T-cell (primary cell): ENCODE data around the gene FTO. TPM values are rescaled to one million over a fixed set of nuclear protein-coding genes. Genes with fewer than 3 reads are reported as not detected.

ENCODE experiments used
- ATAC-seq, 4 experiments: fragments of 200-7000 bp in 3 of 4; fragments of 150-1000 bp in 1 of 4; cut with Tn5 transposase; replicated peaks in 1 of 4; 1 replicate in 3 of 4; 2 replicates in 1 of 4; pipeline ENCODE4 v1.10.0; 2021; ENCODE audit warnings: moderate library complexity in 3 of 4, mild to moderate bottlenecking in 2 of 4, moderate number of reproducible peaks in 1 of 4
- CTCF ChIA-PET, 2 donors: fragments of 300-600 bp; sonication (Branson Sonifier 250); formaldehyde crosslinking; loops; one replicate each; lab custom pipeline; 2022; ENCODE audit warnings: antibody characterized with exemption in 2 of 2; lab: Charles Lee
- POLR2A ChIA-PET, 2 donors: fragments of 300-600 bp; sonication (Branson Sonifier 250); formaldehyde crosslinking; loops; one replicate each; lab custom pipeline; 2022; ENCODE audit warnings: antibody characterized with exemption in 2 of 2; lab: Charles Lee
- DNase-seq, 35 experiments: peaks; one replicate each; pipeline versions ENCODE4 v3.0.0 to v3.0.0-alpha.2; 2013 to 2023
- H3K27ac ChIP-seq: one replicate; pipeline ENCODE4 v1.5.1; 2013; ENCODE audit warnings: low read length
- H3K27me3 ChIP-seq, 2 experiments: replicated peaks in 1 of 2; 1 replicate in 1 of 2; 2 replicates in 1 of 2; pipeline versions ENCODE4 v1.6.1 to v1.7.0; 2013; ENCODE audit warnings: low read length in 1 of 2, mixed read lengths in 1 of 2; ENCODE audit not compliant: control insufficient read depth in 2 of 2, insufficient read depth in 2 of 2; ENCODE audit errors: extremely low read depth in 1 of 2
- H3K36me3 ChIP-seq, 2 donors: 1 replicate in 1 of 2; 2 replicates in 1 of 2; pipeline versions ENCODE4 v1.6.1 to v1.7.0; 2013; ENCODE audit warnings: low read length in 1 of 2; ENCODE audit not compliant: control insufficient read depth in 2 of 2, insufficient read depth in 1 of 2; ENCODE audit errors: extremely low read depth in 1 of 2
- H3K4me1 ChIP-seq, 2 experiments: 1 replicate in 1 of 2; 2 replicates in 1 of 2; pipeline versions ENCODE4 v1.6.1 to v1.7.0; 2013; ENCODE audit warnings: low read length in 2 of 2, mixed read lengths in 1 of 2; ENCODE audit not compliant: insufficient read depth in 2 of 2, control insufficient read depth in 1 of 2; ENCODE audit errors: extremely low read depth in 1 of 2
- H3K4me3 ChIP-seq, 2 donors: 1 replicate in 1 of 2; 2 replicates in 1 of 2; pipeline versions ENCODE4 v1.5.1 to v1.7.0; 2013; ENCODE audit warnings: mild to moderate bottlenecking in 2 of 2, low read length in 1 of 2, moderate library complexity in 1 of 2; ENCODE audit not compliant: control insufficient read depth in 1 of 2; ENCODE audit errors: extremely low read depth in 1 of 2
- H3K9me3 ChIP-seq: 2 replicates; pipeline ENCODE4 v1.7.0; 2013
- H3K27ac Mint-ChIP-seq, 2 donors: one replicate each; pipeline ENCODE4 v1.8.0; 2020 to 2021; ENCODE audit warnings: mild to moderate bottlenecking in 2 of 2, mixed read lengths in 2 of 2
- H3K27me3 Mint-ChIP-seq, 2 donors: one replicate each; pipeline ENCODE4 v1.8.0; 2021 to 2022; ENCODE audit warnings: mixed read lengths in 2 of 2
- H3K36me3 Mint-ChIP-seq: one replicate; pipeline ENCODE4 v1.8.0; 2021; ENCODE audit warnings: mixed read lengths
- H3K4me1 Mint-ChIP-seq, 3 donors: one replicate each; pipeline ENCODE4 v1.8.0; 2020 to 2022; ENCODE audit warnings: mixed read lengths in 3 of 3, mild to moderate bottlenecking in 1 of 3
- H3K4me3 Mint-ChIP-seq, 3 donors: one replicate each; pipeline ENCODE4 v1.8.0; 2020 to 2022; ENCODE audit warnings: mild to moderate bottlenecking in 3 of 3, mixed read lengths in 3 of 3, moderate library complexity in 3 of 3
- H3K9me3 Mint-ChIP-seq, 3 donors: one replicate each; pipeline ENCODE4 v1.8.0; 2020 to 2022; ENCODE audit warnings: mixed read lengths in 3 of 3
- WGBS: methylation state at CpG from one replicate; pipeline ENCODE4 v1.1.5; 2013; ENCODE audit warnings: missing lambda C conversion rate; ENCODE audit not compliant: insufficient coverage; 5-methylcytosine and 5-hydroxymethylcytosine counted together
- total RNA-seq, 35 experiments: library from RNA in 6 of 35; stranded (reverse) in 6 of 35; fragments of 120-200 nt in 1 of 35; gene quantifications; one replicate each; pipeline versions ENCODE4 v1.2.1 to v1.2.4 and lab custom pipeline; 2013 to 2026

Gene FTO
- total RNA-seq, 5 donors from 2014 or later (not counting 1 experiment from before 2014, with no cell fraction given): 44.7 to 69.0 (median 46.0) TPM

DNA sequence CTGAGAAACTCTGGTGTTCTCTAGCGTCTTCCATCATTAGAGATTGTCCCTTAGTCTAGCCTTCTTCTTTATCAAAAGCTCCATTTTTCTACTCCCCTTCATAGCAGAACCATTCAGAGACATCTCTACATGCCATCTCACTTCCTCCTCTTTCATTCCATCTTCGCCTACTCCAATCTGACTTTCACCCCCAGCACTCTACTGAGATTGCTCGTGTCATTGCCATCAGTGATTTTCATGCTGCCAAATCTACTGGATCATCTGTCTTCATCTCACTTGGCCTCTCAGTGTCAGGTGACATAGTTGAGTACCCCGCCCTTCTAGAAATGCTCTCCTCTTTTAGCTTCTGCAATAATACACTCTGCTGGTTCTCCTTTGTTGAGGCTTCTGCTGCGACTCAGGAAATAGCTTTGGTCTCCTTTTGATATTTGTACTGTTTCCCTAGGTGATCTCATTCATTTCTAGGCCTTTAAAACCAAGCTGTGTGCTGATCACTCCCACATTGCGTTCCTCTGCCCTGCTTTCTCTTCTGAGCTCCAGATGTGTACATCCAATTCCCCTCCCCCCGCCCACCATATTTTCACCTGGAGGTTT is 119.1 kb downstream of the FTO start:
- ATAC-seq: peak; percentile 93 to 99 (median 97)
- ChIA-PET CTCF (interaction anchor here (0.5 to 2.3 kb wide), 11 partner anchors 9 to 1131 kb away, joined by 3 to 15 read pairs (median 3); partner anchors contain the start of genes FTO (in 1 of the 2) and RPGRIP1L (in 1 of the 2)), POLR2A (no interaction called here)
- no peak overlapping the region for H3K4me3 ChIP-seq
- Mint-ChIP-seq H3K27ac (no peak overlapping the region), H3K4me3 (no peak overlapping the region), H3K36me3 (peaks cover 23% of the 10 kb centered on the region), H3K9me3 (no peaks in the 10 kb centered on the region), H3K27me3 (no peaks in the 10 kb centered on the region), H3K4me1 (peaks cover 6 to 14% (median 13%) of the 10 kb centered on the region in 3 donors)
- peaks cover 6 to 12% of the 10 kb centered on the region in 2 experiments for H3K4me1 ChIP-seq
- H3K9me3 ChIP-seq: no peaks in the 10 kb centered on the region
- H3K27ac ChIP-seq: no peak overlapping the region
- no peaks in the 10 kb centered on the region for H3K27me3 ChIP-seq
- peaks cover 0 to 16% of the 10 kb centered on the region in 2 donors for H3K36me3 ChIP-seq
- DNase-seq: peak in 29 of 35 experiments; percentile 0 to 49 (median 18)
- WGBS: 64% methylated on average over 6 of the region's 7 CpGs

DNA sequence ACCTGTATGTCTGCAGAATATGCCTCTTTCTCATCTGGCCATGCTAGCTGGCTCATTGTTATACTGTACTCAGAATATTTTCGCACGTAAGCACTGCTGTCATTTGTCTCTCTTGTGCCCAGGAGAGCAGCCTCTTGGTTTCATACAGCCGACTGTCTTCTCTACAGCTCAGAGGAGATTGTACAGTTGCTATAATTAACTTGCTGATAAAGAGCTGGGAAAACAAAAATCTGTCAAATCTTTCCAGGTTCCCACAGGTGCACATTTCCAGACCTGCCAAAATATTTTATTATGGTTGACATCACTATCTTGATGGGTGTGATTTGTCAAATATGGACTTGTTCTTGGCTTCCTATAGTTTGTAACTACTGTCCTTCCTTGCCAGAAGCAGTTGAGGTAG is 122.7 kb downstream of the FTO start:
- ChIA-PET CTCF (no interaction called here), POLR2A (no interaction called here)
- Mint-ChIP-seq H3K36me3 (peaks cover 42% of the 10 kb centered on the region), H3K27me3 (no peaks in the 10 kb centered on the region), H3K4me1 (peaks cover 7 to 13% (median 9%) of the 10 kb centered on the region in 3 donors), H3K4me3 (no peak overlapping the region), H3K27ac (no peak overlapping the region), H3K9me3 (no peaks in the 10 kb centered on the region)
- H3K4me1 ChIP-seq: peaks cover 6 to 12% of the 10 kb centered on the region in 2 experiments
- no peak overlapping the region for H3K27ac ChIP-seq
- ATAC-seq (no peak), DNase-seq (no peak)
- no peaks in the 10 kb centered on the region for H3K27me3 ChIP-seq
- no peak overlapping the region for H3K4me3 ChIP-seq
- H3K9me3 ChIP-seq: no peaks in the 10 kb centered on the region
- H3K36me3 ChIP-seq: peaks cover 0 to 19% of the 10 kb centered on the region in 2 donors
- 94% methylated on average over 2 of the region's 3 CpGs for WGBS

DNA sequence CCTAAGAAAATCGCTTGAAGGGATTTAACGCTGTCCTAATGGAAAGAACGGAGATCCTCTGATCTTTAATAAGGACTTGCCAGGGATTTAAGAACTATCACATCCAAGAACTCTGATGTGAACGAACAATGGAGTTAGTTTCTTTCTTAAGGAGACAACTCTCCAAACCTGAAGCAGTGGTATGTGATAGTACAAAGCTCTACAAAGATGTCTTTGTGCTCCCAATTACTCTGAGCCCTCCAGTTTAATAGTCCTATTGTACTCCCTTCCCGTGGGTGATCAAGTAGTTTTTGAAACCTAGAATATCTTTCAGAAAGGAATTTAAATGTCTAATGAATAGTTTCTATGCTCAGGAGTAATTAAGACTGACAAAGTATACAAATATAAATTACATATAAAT is 123.8 kb downstream of the FTO start:
- no peaks in the 10 kb centered on the region for H3K9me3 ChIP-seq
- peaks cover 51% of the 10 kb centered on the region for H3K36me3 Mint-ChIP-seq
- H3K27me3 Mint-ChIP-seq: no peaks in the 10 kb centered on the region
- CTCF ChIA-PET: no interaction called here
- peaks cover under 1 to 8% of the 10 kb centered on the region in 2 experiments for H3K4me1 ChIP-seq
- no peak overlapping the region for H3K4me3 Mint-ChIP-seq
- DNase-seq: no peak
- H3K27ac Mint-ChIP-seq: no peak overlapping the region
- no peak overlapping the region for H3K27ac ChIP-seq
- no peaks in the 10 kb centered on the region for H3K27me3 ChIP-seq
- H3K36me3 ChIP-seq: peaks cover 0 to 19% of the 10 kb centered on the region in 2 donors
- no peaks in the 10 kb centered on the region for H3K9me3 Mint-ChIP-seq
- POLR2A ChIA-PET: interaction anchor here in 1 of 2 donors (0.5 kb wide), 1 partner anchor 73 kb away, joined by 3 read pairs; no protein-coding TSS in a partner anchor
- WGBS: no CpG with 5 or more reads among the region's 5 CpGs
- no peak for ATAC-seq
- H3K4me3 ChIP-seq: no peak overlapping the region
- H3K4me1 Mint-ChIP-seq: peaks cover 0 to 13% (median 2%) of the 10 kb centered on the region in 3 donors

DNA sequence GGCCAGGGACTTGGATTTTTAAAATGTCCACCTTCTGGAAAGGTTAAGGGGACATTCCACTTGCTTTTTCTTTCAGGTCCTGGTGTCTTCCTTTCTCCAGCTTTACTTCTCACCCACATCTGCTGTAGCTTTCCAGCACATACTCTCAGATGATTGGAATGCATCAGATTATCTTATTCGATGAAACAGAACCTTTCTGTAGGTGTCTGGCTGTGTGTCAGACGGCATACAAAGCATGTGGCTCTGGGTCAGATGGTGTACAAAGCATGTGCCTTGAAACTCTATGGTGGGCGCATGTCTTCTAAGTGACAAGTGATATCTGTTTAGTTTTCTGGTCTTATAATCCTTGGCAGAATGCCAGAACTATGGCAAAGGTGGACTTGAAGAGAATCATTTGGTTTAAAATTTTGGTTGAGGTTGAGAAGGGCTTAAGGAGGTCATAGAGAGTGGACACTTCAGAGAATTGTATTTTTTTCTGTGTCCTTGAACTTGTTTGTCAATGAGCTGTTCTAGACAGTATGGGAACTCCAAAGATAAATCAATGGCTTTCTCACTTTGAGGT is 125.3 kb downstream of the FTO start:
- no peak overlapping the region for H3K27ac Mint-ChIP-seq
- H3K4me1 Mint-ChIP-seq: peaks cover 1 to 13% (median 3%) of the 10 kb centered on the region in 3 donors
- no peaks in the 10 kb centered on the region for H3K9me3 Mint-ChIP-seq
- no peaks in the 10 kb centered on the region for H3K9me3 ChIP-seq
- no peak overlapping the region for H3K4me3 Mint-ChIP-seq
- no peaks in the 10 kb centered on the region for H3K27me3 Mint-ChIP-seq
- no peak for DNase-seq
- WGBS: 95% methylated on average over 3 of the region's 3 CpGs
- ATAC-seq: no peak
- no peak overlapping the region for H3K4me3 ChIP-seq
- no peaks in the 10 kb centered on the region for H3K27me3 ChIP-seq
- H3K36me3 ChIP-seq: peaks cover 0 to 19% of the 10 kb centered on the region in 2 donors
- no peak overlapping the region for H3K27ac ChIP-seq
- ChIA-PET CTCF (interaction anchor here in 1 of 2 donors (0.6 kb wide), 1 partner anchor 28 kb away, joined by 3 read pairs; no protein-coding TSS in a partner anchor), POLR2A (no interaction called here)
- H3K4me1 ChIP-seq: peaks cover 0 to 1% of the 10 kb centered on the region in 2 experiments
- peaks cover 61% of the 10 kb centered on the region for H3K36me3 Mint-ChIP-seq

DNA sequence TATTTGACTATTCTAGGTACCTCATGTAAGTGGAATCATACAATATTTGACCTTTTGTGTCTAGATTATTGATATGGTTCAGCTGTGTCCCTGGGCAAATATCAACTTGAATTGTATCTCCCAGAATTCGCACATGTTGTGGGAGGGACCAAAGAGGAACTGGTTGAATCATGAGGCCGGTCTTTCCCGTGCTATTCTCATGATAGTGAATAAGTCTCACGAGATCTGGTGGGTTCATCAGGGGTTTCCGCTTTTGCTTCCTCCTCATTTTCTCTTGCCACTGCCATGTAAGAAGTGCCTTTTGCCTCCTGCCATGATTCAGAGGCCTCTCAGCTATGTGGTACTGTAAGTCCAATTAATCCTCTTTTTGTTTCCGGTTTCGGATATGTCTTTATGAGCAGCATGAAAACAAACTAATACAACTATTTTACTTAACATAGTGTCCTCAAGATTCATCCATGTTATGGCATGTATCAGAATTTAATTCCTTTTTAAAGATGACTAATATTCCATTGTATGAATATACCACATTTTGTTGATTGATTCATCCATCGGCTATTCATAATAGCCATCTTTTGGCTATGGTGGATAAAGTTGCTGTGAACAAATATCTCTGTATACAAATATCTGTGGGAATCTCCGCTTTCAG is 129.1 kb downstream of the FTO start:
- no peaks in the 10 kb centered on the region for H3K27me3 ChIP-seq
- no peaks in the 10 kb centered on the region for H3K27me3 Mint-ChIP-seq
- peaks cover 0 to 5% of the 10 kb centered on the region in 2 donors for H3K36me3 ChIP-seq
- peaks cover 70% of the 10 kb centered on the region for H3K36me3 Mint-ChIP-seq
- no peaks in the 10 kb centered on the region for H3K4me1 ChIP-seq
- no peak overlapping the region for H3K27ac Mint-ChIP-seq
- CTCF ChIA-PET: no interaction called here
- peaks cover 4 to 42% (median 8%) of the 10 kb centered on the region in 3 donors for H3K4me1 Mint-ChIP-seq
- DNase-seq (no peak), ATAC-seq (no peak)
- no peak overlapping the region for H3K4me3 Mint-ChIP-seq
- H3K4me3 ChIP-seq: no peak overlapping the region
- POLR2A ChIA-PET: interaction anchor here in 1 of 2 donors (0.8 kb wide), 1 partner anchor 285 kb away, joined by 3 read pairs; no protein-coding TSS in a partner anchor
- H3K9me3 Mint-ChIP-seq: no peaks in the 10 kb centered on the region
- H3K9me3 ChIP-seq: no peaks in the 10 kb centered on the region
- no peak overlapping the region for H3K27ac ChIP-seq
- WGBS: 100% methylated on average over 2 of the region's 9 CpGs

DNA sequence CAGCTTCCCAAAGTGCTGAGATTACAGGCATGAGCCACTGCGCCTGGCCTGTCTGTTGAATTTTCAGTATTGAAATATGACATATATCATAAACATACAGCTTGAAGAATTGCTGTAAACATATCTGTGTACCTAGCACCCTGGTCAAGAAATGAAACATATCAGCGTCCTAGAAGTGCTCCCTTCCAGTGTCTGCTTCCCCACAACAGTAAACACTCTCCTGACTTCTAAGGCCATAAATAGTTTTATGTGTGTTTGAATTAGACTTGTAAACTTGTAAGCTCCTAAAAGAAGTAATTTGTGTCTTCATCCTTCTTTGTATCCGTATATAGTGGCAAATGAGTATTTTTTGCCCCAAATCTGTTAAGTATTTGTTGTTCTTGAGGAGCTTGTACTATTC is 132.2 kb downstream of the FTO start:
- H3K27ac ChIP-seq: no peak overlapping the region
- Mint-ChIP-seq H3K27ac (no peak overlapping the region), H3K9me3 (no peaks in the 10 kb centered on the region), H3K4me3 (no peak overlapping the region), H3K4me1 (peaks cover 4 to 41% (median 8%) of the 10 kb centered on the region in 3 donors), H3K27me3 (no peaks in the 10 kb centered on the region), H3K36me3 (peaks cover 65% of the 10 kb centered on the region)
- H3K4me1 ChIP-seq: no peaks in the 10 kb centered on the region
- H3K27me3 ChIP-seq: no peaks in the 10 kb centered on the region
- no peak overlapping the region for H3K4me3 ChIP-seq
- ChIA-PET POLR2A (no interaction called here), CTCF (no interaction called here)
- H3K36me3 ChIP-seq: peaks cover 0 to 4% of the 10 kb centered on the region in 2 donors
- no peaks in the 10 kb centered on the region for H3K9me3 ChIP-seq
- ATAC-seq: no peak
- 100% methylated on average over 1 of the region's 3 CpGs for WGBS
- DNase-seq: no peak
